Central memory CD8-positive, alpha-beta T cell (primary cell): ENCODE data around the gene CCDC85A.

ENCODE experiments used
- ATAC-seq: fragments of 150-1000 bp; cut with Tn5 transposase; replicated peaks from 2 replicates; pipeline ENCODE4 v1.10.0; 2022; ENCODE audit warnings: mild to moderate bottlenecking, moderate FRiP score, moderate number of reproducible peaks; ENCODE audit not compliant: poor library complexity, severe bottlenecking; ENCODE audit errors: extremely low read depth
- DNase-seq, 2 donors: peaks; one replicate each; pipeline ENCODE4 v3.0.0; 2021; ENCODE audit warnings: low spot score in 2 of 2
- H3K27ac Mint-ChIP-seq: one replicate; pipeline ENCODE4 v1.8.0; 2022; ENCODE audit warnings: low read depth, mild to moderate bottlenecking, moderate library complexity, mixed read lengths
- H3K27me3 Mint-ChIP-seq: one replicate; pipeline ENCODE4 v1.8.0; 2022; ENCODE audit warnings: mixed read lengths
- H3K36me3 Mint-ChIP-seq: one replicate; pipeline ENCODE4 v1.8.0; 2022; ENCODE audit warnings: mild to moderate bottlenecking, moderate library complexity, mixed read lengths; ENCODE audit not compliant: insufficient read depth
- H3K4me1 Mint-ChIP-seq: one replicate; pipeline ENCODE4 v1.8.0; 2022; ENCODE audit warnings: mixed read lengths
- H3K4me3 Mint-ChIP-seq: one replicate; pipeline ENCODE4 v1.8.0; 2022; ENCODE audit warnings: mild to moderate bottlenecking, moderate library complexity, mixed read lengths
- H3K9me3 Mint-ChIP-seq: one replicate; pipeline ENCODE4 v1.8.0; 2022; ENCODE audit warnings: mixed read lengths

Gene CCDC85A

DNA sequence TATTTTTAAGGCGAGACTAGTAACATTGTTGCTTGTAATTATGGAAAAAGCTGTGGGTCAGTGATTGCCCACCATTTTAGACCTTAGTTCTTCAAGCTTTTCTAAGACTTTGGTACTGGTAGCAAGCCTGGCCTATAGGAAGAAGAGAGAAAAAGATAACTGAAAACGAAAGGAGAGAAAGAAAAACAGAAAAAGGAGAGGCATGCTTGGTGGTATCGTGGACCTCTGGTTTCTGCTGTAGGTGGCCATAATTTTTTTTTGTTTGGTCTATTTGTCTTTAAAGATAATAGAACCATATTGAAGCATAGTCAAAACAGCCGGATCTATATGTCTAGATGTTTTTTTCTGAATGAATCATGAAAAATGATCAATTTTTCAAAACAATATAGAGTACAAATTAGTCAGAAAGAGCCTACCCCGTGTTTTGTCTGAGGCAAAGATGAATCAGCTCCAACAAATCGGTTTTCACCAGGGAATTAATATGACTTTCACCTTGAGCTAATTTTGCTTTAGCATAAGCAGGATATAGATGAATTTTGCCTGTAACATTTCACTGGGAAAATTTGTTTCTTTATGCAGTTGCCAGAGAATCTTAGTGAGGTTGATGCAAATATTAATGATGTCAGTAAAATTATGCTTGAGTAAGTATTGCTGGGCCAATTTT is 45.7 kb downstream of the CCDC85A start:
- H3K4me1 Mint-ChIP-seq: no peaks in the 10 kb centered on the region
- H3K27me3 Mint-ChIP-seq: no peaks in the 10 kb centered on the region
- no peak overlapping the region for H3K4me3 Mint-ChIP-seq
- ATAC-seq: no peak
- peaks cover 11% of the 10 kb centered on the region for H3K9me3 Mint-ChIP-seq
- H3K27ac Mint-ChIP-seq: no peak overlapping the region
- no peak for DNase-seq
- H3K36me3 Mint-ChIP-seq: no peaks in the 10 kb centered on the region

- Mint-ChIP-seq H3K27ac (no peak overlapping the region), H3K4me3 (no peak overlapping the region), H3K4me1 (no peaks in the 10 kb centered on the region), H3K36me3 (no peaks in the 10 kb centered on the region), H3K9me3 (peaks cover 11% of the 10 kb centered on the region), H3K27me3 (no peaks in the 10 kb centered on the region)
- DNase-seq (no peak), ATAC-seq (no peak)
Observed at GRCh38 chr2:56230156-56230555, 46.4 kb downstream of the CCDC85A start.

DNA sequence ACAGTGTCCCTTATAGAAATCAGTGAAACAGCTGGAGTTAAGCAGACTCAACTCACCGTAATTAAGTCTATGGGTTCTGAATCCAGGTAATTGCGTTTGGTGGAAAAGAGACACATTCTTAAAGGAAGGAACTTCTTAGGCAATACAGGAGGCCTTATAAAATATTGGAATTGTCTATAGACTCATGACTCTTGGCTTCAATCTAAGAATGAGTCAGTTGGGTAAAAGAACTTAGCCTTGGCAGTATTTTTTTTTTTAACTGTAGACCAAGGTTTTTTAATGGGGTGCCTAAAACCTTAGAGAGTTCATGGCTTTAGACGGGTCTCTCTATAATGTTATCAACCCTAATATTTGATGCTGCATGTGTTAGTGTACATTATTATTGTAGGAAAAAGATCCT is 47.6 kb downstream of the CCDC85A start:
- no peak for ATAC-seq
- no peaks in the 10 kb centered on the region for H3K36me3 Mint-ChIP-seq
- H3K4me3 Mint-ChIP-seq: no peak overlapping the region
- H3K27ac Mint-ChIP-seq: no peak overlapping the region
- no peak for DNase-seq
- H3K9me3 Mint-ChIP-seq: peaks cover 22% of the 10 kb centered on the region
- no peaks in the 10 kb centered on the region for H3K4me1 Mint-ChIP-seq
- no peaks in the 10 kb centered on the region for H3K27me3 Mint-ChIP-seq

DNA sequence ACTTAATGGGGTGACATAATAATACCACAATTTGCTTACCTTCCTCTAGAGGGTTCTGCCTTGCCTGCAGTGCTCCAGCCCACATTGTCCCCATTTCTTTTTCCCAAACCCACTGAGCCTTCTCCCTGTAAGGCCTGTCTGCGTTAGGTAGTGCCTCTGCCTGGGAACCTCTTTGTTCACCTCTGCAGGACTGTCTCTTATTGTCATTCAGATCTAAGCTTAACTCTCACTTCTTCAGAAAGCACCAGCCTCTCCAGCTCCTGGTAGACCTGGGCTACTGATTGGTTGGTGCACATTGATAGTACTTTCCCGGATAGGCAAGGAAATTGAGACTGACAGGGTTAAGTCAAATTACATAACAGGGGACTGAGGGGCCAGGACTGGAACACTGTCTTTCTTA is 49.1 kb downstream of the CCDC85A start:
- DNase-seq (no peak), ATAC-seq (no peak)
- no peaks in the 10 kb centered on the region for H3K4me1 Mint-ChIP-seq
- H3K27me3 Mint-ChIP-seq: no peaks in the 10 kb centered on the region
- no peak overlapping the region for H3K4me3 Mint-ChIP-seq
- no peak overlapping the region for H3K27ac Mint-ChIP-seq
- peaks cover 27% of the 10 kb centered on the region for H3K9me3 Mint-ChIP-seq
- H3K36me3 Mint-ChIP-seq: no peaks in the 10 kb centered on the region

- no peaks in the 10 kb centered on the region for H3K36me3 Mint-ChIP-seq
- ATAC-seq (no peak), DNase-seq (no peak)
- H3K4me1 Mint-ChIP-seq: no peaks in the 10 kb centered on the region
- H3K9me3 Mint-ChIP-seq: peaks cover 27% of the 10 kb centered on the region
- H3K4me3 Mint-ChIP-seq: no peak overlapping the region
- no peaks in the 10 kb centered on the region for H3K27me3 Mint-ChIP-seq
- no peak overlapping the region for H3K27ac Mint-ChIP-seq
Observed at GRCh38 chr2:56234241-56234640, 50.5 kb downstream of the CCDC85A start.

DNA sequence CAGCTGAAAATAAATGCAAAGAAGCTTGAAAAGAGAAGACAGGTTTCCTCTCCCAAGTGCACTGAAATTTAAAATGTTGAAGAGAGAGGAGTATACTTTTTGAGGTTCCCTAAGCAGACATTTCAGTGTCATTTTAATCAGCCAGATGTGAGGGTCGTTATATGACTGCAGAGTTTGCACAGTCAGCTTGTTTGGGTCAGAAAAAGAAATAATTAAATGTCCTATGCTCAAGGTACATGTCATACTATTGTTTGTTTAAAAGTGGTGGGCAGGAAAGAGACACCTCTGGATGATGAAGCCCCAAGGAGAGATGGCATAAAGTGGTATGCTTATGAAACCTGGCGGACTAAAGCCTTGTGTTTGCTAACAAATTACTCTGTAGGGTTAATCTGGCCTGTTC is 55.2 kb downstream of the CCDC85A start:
- Mint-ChIP-seq H3K4me1 (no peaks in the 10 kb centered on the region), H3K4me3 (no peak overlapping the region), H3K27me3 (no peaks in the 10 kb centered on the region), H3K27ac (no peak overlapping the region), H3K9me3 (peaks cover 28% of the 10 kb centered on the region), H3K36me3 (no peaks in the 10 kb centered on the region)
- no peak for DNase-seq
- no peak for ATAC-seq

DNA sequence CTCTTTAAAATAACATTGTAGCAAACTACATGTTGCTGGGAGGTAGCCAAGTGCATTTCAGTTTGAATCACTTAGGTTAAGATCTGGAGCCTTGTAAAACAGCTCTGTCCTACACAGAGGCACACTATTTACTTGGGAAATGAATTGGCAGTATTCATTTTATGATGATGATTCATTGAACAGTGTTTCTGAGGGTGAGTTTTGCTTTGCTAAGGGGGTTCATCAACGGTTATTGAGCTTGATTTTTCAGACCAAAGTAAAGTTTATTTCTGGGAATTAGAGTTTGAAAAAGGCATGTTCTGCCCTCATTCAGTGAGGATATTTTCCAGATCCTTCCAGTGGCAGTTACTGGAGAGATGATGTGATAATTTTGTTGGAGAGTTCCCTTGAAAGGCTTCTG is 55.6 kb downstream of the CCDC85A start:
- H3K4me1 Mint-ChIP-seq: no peaks in the 10 kb centered on the region
- H3K27ac Mint-ChIP-seq: no peak overlapping the region
- H3K9me3 Mint-ChIP-seq: peaks cover 28% of the 10 kb centered on the region
- no peaks in the 10 kb centered on the region for H3K27me3 Mint-ChIP-seq
- DNase-seq (no peak), ATAC-seq (no peak)
- H3K36me3 Mint-ChIP-seq: no peaks in the 10 kb centered on the region
- H3K4me3 Mint-ChIP-seq: no peak overlapping the region

- H3K27ac Mint-ChIP-seq: no peak overlapping the region
- H3K27me3 Mint-ChIP-seq: no peaks in the 10 kb centered on the region
- DNase-seq (no peak), ATAC-seq (no peak)
- H3K4me3 Mint-ChIP-seq: no peak overlapping the region
- peaks cover 30% of the 10 kb centered on the region for H3K9me3 Mint-ChIP-seq
- no peaks in the 10 kb centered on the region for H3K36me3 Mint-ChIP-seq
- no peaks in the 10 kb centered on the region for H3K4me1 Mint-ChIP-seq
Observed at GRCh38 chr2:56240210-56240609, 56.4 kb downstream of the CCDC85A start.

GRCh38 chr2:56244506-56244905 is 60.7 kb downstream of the CCDC85A start:
- Mint-ChIP-seq H3K36me3 (no peaks in the 10 kb centered on the region), H3K4me1 (no peaks in the 10 kb centered on the region), H3K27me3 (no peaks in the 10 kb centered on the region), H3K4me3 (no peak overlapping the region), H3K27ac (no peak overlapping the region), H3K9me3 (peaks cover 24% of the 10 kb centered on the region)
- no peak for ATAC-seq
- no peak for DNase-seq

DNA sequence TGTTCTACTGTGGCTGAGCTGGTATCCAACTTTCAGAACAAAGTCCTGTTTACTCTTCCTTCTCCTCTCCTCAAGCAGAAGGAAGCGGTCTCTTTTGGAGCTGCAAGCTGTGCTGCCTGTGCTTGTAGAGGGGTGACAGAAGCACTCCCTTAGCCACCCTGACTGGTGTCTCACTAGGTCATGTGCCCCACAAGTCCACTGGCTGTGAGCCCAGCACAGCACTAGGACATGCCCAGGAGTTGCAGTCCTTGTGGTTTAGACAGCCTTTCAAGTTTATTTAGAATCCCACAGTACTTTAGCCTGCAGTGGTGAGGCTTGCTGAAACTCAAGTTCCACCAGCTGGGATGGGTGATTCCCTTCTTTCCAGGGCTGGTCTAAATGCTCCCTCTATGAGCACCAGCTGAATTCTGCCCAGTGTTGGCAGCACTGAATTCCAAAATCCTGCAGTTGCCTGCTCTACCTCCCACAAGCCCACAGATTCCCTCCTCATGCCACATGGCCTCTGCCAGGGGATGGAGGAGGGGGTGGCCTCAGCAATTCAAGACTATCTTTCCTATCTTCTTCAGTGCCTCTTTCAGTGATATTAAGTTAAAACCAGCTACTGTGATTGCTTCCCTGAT is 61.2 kb downstream of the CCDC85A start:
- Mint-ChIP-seq H3K36me3 (no peaks in the 10 kb centered on the region), H3K4me3 (no peak overlapping the region), H3K27me3 (no peaks in the 10 kb centered on the region), H3K4me1 (no peaks in the 10 kb centered on the region), H3K27ac (no peak overlapping the region), H3K9me3 (peaks cover 23% of the 10 kb centered on the region)
- no peak for ATAC-seq
- no peak for DNase-seq

GRCh38 chr2:56248965-56249742 is 65.4 kb downstream of the CCDC85A start:
- Mint-ChIP-seq H3K9me3 (peaks cover 25% of the 10 kb centered on the region), H3K4me1 (no peaks in the 10 kb centered on the region), H3K4me3 (no peak overlapping the region), H3K27me3 (no peaks in the 10 kb centered on the region), H3K27ac (no peak overlapping the region), H3K36me3 (no peaks in the 10 kb centered on the region)
- no peak for ATAC-seq
- no peak for DNase-seq

GRCh38 chr2:56250153-56250729 is 66.5 kb downstream of the CCDC85A start:
- DNase-seq: no peak
- Mint-ChIP-seq H3K27me3 (no peaks in the 10 kb centered on the region), H3K4me3 (no peak overlapping the region), H3K4me1 (no peaks in the 10 kb centered on the region), H3K36me3 (no peaks in the 10 kb centered on the region), H3K27ac (no peak overlapping the region), H3K9me3 (peaks cover 25% of the 10 kb centered on the region)
- ATAC-seq: no peak

DNA sequence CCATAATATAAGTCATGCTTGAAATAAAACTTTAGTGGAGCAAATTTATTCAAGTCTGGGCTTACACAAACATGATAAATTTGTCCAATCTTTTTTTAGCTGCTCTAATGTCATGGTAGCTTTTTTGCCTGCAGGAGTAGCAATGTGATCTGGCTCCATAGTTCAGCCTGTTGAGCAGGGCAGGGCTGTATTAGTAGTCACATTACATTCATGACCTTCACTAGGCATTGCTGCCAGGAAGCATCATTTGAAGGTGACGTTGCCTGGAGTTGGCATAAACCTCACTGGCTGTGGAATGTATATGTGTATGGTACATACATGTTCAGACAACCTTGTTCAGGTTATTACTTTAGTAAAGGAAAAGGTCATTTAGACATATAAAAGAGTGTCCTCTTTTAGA is 76.6 kb downstream of the CCDC85A start:
- Mint-ChIP-seq H3K4me3 (no peak overlapping the region), H3K27me3 (no peaks in the 10 kb centered on the region), H3K36me3 (no peaks in the 10 kb centered on the region), H3K27ac (no peak overlapping the region), H3K4me1 (no peaks in the 10 kb centered on the region), H3K9me3 (peaks cover 11% of the 10 kb centered on the region)
- DNase-seq (no peak), ATAC-seq (no peak)
